GM10266 (cell line): Measurements from ENCODE around the gene PLD2.

Source experiments
- DNase-seq: peaks from one replicate; pipeline ENCODE4 v3.0.0; 2012; ENCODE audit errors: extremely low spot score
- CTCF ChIP-seq: IDR thresholded peaks from 2 replicates; pipeline ENCODE4 v1.5.1; 2012; ENCODE audit warnings: mild to moderate bottlenecking, low read depth; ENCODE audit not compliant: control insufficient read depth, insufficient read depth; ENCODE audit errors: missing control alignments

Gene PLD2

GRCh38 chr17:4789951-4790704, 16.8 kb upstream of the PLD2 start:
- DNase-seq, result peak; percentile 94
- peak; percentile 84 for TF ChIP-seq CTCF

GRCh38 chr17:4790705-4791088, 16.3 kb upstream of the PLD2 start:
- no peak for DNase-seq
- no peak for TF ChIP-seq CTCF

- no peak for DNase-seq
- no peak for TF ChIP-seq CTCF
Observed at GRCh38 chr17:4795168-4795567, 11.8 kb upstream of the PLD2 start.

- TF ChIP-seq CTCF, result no peak
- no peak for DNase-seq
Observed at GRCh38 chr17:4796552-4796920, 10.4 kb upstream of the PLD2 start.

- DNase-seq, result no peak
- TF ChIP-seq CTCF, result no peak
Observed at GRCh38 chr17:4800462-4801196, 6.3 kb upstream of the PLD2 start.

- no peak for TF ChIP-seq CTCF
- DNase-seq, result no peak
Observed at GRCh38 chr17:4802228-4802627, 4.7 kb upstream of the PLD2 start, which contains the start of gene C17orf114. Gene C17orf114, minus strand, starts transcription at chr17:4802328.

- no peak for DNase-seq
- TF ChIP-seq CTCF, result no peak
Observed at GRCh38 chr17:4806456-4806776, 536 bp upstream of the PLD2 start.
